ENCODE results near the gene ABCC6.

DNA sequence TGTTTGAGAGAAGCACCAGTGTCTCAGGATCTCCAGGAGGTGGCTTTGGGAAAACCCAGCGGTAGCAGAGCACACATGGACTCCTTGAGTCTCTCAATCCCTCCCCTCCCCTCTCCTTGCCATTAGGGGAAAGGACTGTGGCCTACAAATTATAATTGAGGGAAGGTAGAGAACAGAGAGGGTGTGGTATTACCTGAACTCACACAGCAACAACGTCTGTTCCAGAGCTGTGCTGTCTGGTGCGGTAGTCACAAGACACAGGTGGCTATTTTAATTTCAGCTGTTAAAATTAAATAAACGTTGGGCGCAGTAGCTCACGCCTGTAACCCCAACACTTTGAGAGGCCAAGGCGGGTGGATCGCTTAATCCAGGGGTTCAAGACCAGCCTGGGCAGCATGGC, 110.2 kb downstream of the ABCC6 start:
- TF ChIP-seq POLR2A (IDR thresholded peaks at IDR 0.05) = no peak
- TF ChIP-seq, protein P1, sequence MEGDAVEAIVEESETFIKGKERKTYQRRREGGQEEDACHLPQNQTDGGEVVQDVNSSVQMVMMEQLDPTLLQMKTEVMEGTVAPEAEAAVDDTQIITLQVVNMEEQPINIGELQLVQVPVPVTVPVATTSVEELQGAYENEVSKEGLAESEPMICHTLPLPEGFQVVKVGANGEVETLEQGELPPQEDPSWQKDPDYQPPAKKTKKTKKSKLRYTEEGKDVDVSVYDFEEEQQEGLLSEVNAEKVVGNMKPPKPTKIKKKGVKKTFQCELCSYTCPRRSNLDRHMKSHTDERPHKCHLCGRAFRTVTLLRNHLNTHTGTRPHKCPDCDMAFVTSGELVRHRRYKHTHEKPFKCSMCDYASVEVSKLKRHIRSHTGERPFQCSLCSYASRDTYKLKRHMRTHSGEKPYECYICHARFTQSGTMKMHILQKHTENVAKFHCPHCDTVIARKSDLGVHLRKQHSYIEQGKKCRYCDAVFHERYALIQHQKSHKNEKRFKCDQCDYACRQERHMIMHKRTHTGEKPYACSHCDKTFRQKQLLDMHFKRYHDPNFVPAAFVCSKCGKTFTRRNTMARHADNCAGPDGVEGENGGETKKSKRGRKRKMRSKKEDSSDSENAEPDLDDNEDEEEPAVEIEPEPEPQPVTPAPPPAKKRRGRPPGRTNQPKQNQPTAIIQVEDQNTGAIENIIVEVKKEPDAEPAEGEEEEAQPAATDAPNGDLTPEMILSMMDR (IDR thresholded peaks at IDR 0.05) = no peak
- no peak for TF ChIP-seq EP300 (IDR thresholded peaks at IDR 0.05)

Data from ovary (tissue), 3 donors.